Parathyroid adenoma (tissue), 2 donors: Measurements from ENCODE around the gene HSDL1.
A peak's percentile ranks its signal among the peaks of the same experiment; 100 is the strongest.

Experiments used
- H2AFZ ChIP-seq: fragments of 300-600 bp; sonication (generic); one replicate; pipeline ENCODE4 v1.7.0; 2017; ENCODE audit warnings: antibody characterized with exemption, mild to moderate bottlenecking
- H3K27ac ChIP-seq: fragments of 300-600 bp; sonication (generic); one replicate; pipeline ENCODE4 v1.7.0; 2017
- H3K27me3 ChIP-seq: fragments of 300-600 bp; sonication (generic); one replicate; pipeline ENCODE4 v1.7.0; 2017; ENCODE audit warnings: low read length; ENCODE audit not compliant: control insufficient read depth, insufficient read depth
- H3K36me3 ChIP-seq: fragments of 300-600 bp; sonication (generic); one replicate; pipeline ENCODE4 v1.7.0; 2017; ENCODE audit warnings: low read length; ENCODE audit not compliant: control insufficient read depth, insufficient read depth
- H3K4me1 ChIP-seq: fragments of 300-600 bp; sonication (generic); one replicate; pipeline ENCODE4 v1.7.0; 2017; ENCODE audit warnings: control low read depth
- H3K4me2 ChIP-seq: fragments of 300-600 bp; sonication (generic); one replicate; pipeline ENCODE4 v1.7.0; 2017; ENCODE audit warnings: low read length
- H3K4me3 ChIP-seq: fragments of 300-600 bp; sonication (generic); one replicate; pipeline ENCODE4 v1.7.0; 2017; ENCODE audit warnings: low read depth, low read length
- H3K79me2 ChIP-seq: fragments of 300-600 bp; sonication (generic); one replicate; pipeline ENCODE4 v1.7.0; 2017; ENCODE audit warnings: control low read depth
- H3K9ac ChIP-seq: fragments of 300-600 bp; sonication (generic); one replicate; pipeline ENCODE4 v1.7.0; 2017; ENCODE audit warnings: mild to moderate bottlenecking
- H3K9me3 ChIP-seq: fragments of 300-600 bp; sonication (generic); one replicate; pipeline ENCODE4 v1.7.0; 2017; ENCODE audit warnings: low read length; ENCODE audit not compliant: control insufficient read depth
- CTCF ChIP-seq: fragments of 300-600 bp; sonication (generic); IDR thresholded peaks from one replicate; pipeline ENCODE4 v1.7.0; 2017; ENCODE audit warnings: antibody characterized with exemption, mild to moderate bottlenecking
- donor health status: primary hyperparathyroidism.

HSDL1 gene

GRCh38 chr16:84190731-84191388, 45.9 kb upstream of the HSDL1 start, which contains the start of gene ADAD2:
Gene ADAD2 (plus strand): TSS chr16:84191157. CDS start chr16:84191231, 74 bp downstream.
- Histone ChIP-seq H3K27ac (no peak within 1 kb of the TSS), H3K9me3 (no peaks in the 10 kb centered on the region), H3K27me3 (no peaks in the 10 kb centered on the region), H2AFZ (no peak within 1 kb of the TSS), H3K4me1 (peaks cover 5% of the 10 kb centered on the region), H3K79me2 (peaks cover 10% of the 10 kb centered on the region), H3K36me3 (no peaks in the 10 kb centered on the region), H3K9ac (no peak within 1 kb of the TSS), H3K4me2 (no peak within 1 kb of the TSS), H3K4me3 (no peak within 1 kb of the TSS)
- TF ChIP-seq CTCF = no peak

- H3K79me2 ChIP-seq = peaks cover 10% of the 10 kb centered on the region
- H3K27me3 ChIP-seq = no peaks in the 10 kb centered on the region
- H3K9ac ChIP-seq = peak within 1 kb of the TSS; percentile 93
- peak; percentile 99 for TF ChIP-seq CTCF
- peak within 1 kb of the TSS; percentile 99 for H3K4me2 ChIP-seq
- H3K4me1 ChIP-seq = peaks cover 6% of the 10 kb centered on the region
- no peaks in the 10 kb centered on the region for H3K36me3 ChIP-seq
- no peaks in the 10 kb centered on the region for H3K9me3 ChIP-seq
- peak within 1 kb of the TSS; percentile 48 for H3K27ac ChIP-seq
- peak within 1 kb of the TSS; percentile 99 for H2AFZ ChIP-seq
- peak within 1 kb of the TSS; percentile 97 for H3K4me3 ChIP-seq
Measured at GRCh38 chr16:84186685-84187437, 41.9 kb upstream of the HSDL1 start, which contains the start of gene TAF1C. Gene TAF1C (minus strand): TSS chr16:84187057. CDS start chr16:84184988, 2,069 bp downstream.

GRCh38 chr16:84184775-84185174, 39.8 kb upstream of the HSDL1 start:
- H3K4me3 ChIP-seq = no peak overlapping the region

GRCh38 chr16:84183911-84184591, 39.1 kb upstream of the HSDL1 start:
- TF ChIP-seq CTCF = peak; percentile 6
- Histone ChIP-seq H3K4me1 (peaks cover 6% of the 10 kb centered on the region), H3K9me3 (no peaks in the 10 kb centered on the region), H3K27me3 (no peaks in the 10 kb centered on the region), H2AFZ (no peak overlapping the region), H3K79me2 (peaks cover 10% of the 10 kb centered on the region), H3K4me2 (no peak overlapping the region), H3K4me3 (no peak overlapping the region), H3K9ac (no peak overlapping the region), H3K36me3 (no peaks in the 10 kb centered on the region), H3K27ac (no peak overlapping the region)

More at GRCh38 chr16:84184775-84185174, 39.8 kb upstream of the HSDL1 start:
- no peak for TF ChIP-seq CTCF
- H3K27me3 ChIP-seq = no peaks in the 10 kb centered on the region
- H2AFZ ChIP-seq = no peak overlapping the region
- peak overlapping the region; percentile 12 for H3K27ac ChIP-seq
- peaks cover 6% of the 10 kb centered on the region for H3K4me1 ChIP-seq
- no peaks in the 10 kb centered on the region for H3K9me3 ChIP-seq
- no peaks in the 10 kb centered on the region for H3K36me3 ChIP-seq
- no peak overlapping the region for H3K4me2 ChIP-seq
- peaks cover 10% of the 10 kb centered on the region for H3K79me2 ChIP-seq
- H3K9ac ChIP-seq = no peak overlapping the region
